GM10847 (cell line): ENCODE results near the gene FTCDNL1.

Source experiments
- POLR2A ChIP-seq: IDR thresholded peaks from 2 replicates; pipeline ENCODE4 v1.6.1; 2011; ENCODE audit not compliant: insufficient read length; ENCODE audit errors: extremely low read depth

The FTCDNL1 gene

DNA sequence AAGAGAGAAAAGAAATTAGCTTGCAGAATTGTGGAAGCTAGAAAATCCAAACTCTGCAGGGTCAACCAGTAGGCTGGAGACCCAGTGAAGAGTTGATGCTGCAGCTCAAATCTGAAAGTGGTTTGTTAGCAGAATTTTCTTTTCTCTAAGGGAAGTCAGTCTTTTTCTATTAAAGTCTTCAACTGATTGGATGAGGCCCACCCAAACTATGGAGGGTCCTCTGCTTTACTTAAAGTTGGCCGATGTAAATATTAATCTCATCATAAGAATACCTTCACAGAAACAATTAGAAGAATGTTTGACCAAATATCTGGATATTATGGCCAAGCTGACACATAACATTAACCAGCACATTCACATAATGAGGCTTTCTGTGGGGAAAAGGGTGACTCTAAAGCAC lies 73.7 kb downstream of the FTCDNL1 start:
- no peak for TF ChIP-seq POLR2A

GRCh38 chr2:199775267-199775666 lies 75.7 kb downstream of the FTCDNL1 start:
- no peak for TF ChIP-seq POLR2A

DNA sequence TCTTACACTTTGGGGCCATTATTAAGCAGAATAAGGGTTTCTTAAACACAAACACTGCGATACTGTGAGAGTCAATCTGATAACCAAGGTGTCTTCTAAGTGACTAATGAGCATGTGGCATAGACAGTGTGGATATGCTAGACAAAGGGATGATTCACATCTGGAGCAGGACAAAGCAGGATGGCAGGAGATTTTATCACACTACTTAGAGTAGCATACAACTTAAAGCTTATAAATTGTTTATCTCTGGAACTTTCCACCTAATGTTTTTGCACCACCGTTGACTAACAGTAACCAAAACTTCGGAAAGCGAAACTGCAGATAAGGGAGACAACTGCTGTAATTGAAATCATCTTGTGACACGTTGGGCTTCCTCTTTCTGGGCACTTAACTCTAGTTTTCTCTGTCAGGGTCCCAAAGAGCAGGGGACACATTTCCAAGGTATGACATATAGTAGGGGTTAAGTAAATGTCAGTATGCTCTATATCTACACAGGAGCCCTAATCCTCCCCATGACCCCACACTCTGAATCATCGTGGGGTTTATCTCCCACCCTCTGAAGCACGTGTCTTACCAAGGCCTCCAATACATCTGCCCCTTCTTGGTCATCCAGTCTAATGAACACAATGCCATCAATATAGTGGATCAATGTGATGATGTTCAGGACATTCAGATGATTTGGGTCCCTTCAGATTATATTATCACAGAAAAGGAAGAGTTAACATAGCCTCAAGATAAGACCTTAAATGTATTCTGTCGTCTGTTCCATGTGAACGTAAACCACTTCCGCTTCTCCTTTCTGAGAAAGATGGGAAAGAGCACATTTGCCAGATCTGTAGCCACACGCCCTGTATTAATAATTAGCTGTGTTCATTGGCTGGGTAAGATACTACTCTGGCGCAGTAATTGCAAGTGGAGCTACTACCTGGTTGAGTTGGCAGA lies 78.7 kb downstream of the FTCDNL1 start:
- TF ChIP-seq POLR2A: no peak

DNA sequence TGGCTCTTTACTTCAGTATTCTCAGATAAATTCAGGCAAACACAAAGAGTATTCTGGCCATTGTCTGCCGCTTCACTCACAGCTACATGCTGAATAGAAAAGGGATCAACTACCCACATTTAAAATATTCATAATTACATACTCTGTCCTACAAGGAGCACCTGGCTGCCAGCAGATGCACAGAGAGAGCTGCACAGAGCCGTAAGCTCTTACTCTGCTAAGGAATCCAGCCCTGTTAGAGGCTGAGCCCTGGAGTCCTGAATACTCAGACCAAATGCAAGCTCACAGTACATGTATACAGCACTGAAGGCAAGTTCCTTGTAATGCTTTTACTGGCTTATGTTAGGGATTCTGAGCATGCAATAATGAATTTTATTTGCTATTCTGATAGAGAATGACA lies 80.3 kb downstream of the FTCDNL1 start:
- TF ChIP-seq POLR2A: no peak

DNA sequence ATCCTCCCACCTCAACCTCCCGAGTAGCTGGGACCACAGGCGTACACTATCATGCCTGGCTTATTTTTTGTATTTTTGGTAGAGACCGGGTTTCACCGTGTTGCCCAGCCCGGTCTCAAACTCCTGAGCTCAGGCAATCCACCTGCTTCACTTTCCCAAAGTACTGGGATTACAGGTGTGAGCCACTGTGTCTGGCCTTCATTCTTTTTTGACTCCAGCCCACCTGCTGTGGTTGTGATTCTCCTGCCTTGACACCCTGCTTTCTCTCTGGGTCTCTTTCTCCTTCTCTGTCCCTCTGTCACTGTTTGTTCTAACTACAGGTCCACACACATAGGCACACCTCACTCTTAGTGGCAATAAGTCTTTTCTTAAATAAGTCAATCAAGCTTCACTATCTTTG lies 85.3 kb downstream of the FTCDNL1 start:
- TF ChIP-seq POLR2A: no peak

DNA sequence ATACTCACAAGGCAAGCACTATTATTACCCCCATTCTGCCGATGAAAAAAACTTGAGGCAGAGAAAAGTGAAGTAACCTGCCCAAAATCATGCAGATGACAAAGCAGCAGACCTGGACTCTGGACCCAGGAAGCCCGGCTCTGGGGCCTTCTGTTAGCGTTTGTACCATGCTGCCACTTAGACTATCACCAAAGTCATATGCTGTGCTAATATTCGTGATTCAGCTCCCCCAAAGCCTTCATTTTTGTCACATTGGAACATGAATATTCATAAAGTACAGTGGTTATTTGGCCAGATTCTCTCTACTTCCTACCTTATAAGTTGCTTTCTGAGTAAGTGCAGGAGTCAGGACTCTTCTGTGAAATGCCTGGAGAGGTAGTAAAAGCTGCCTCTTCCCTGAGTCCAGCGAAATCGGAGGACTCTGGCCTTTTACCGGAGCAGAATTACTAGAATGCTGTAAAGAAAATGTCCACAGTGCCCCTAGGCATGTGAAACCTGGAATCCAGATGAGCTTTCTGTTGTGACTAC lies 86.7 kb downstream of the FTCDNL1 start:
- TF ChIP-seq POLR2A: no peak

DNA sequence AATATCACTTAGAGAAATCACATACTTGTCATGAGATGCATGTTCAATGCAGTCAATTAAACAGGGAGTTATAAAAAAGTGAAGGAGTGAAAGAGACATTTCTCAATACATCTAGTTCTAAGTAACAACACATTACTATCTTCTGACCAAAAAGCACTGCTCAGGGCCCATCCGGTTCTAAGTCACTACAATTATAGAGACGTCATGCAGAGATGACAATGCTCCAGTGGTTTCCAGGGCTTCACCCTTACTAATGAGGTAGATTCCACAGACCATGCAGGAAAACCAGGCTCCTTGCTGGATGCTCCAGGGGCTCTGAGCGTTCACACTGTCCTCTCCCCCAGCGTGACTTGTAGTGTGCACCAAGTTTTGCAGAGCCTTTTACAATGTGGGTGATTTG lies 88.0 kb downstream of the FTCDNL1 start:
- no peak for TF ChIP-seq POLR2A

DNA sequence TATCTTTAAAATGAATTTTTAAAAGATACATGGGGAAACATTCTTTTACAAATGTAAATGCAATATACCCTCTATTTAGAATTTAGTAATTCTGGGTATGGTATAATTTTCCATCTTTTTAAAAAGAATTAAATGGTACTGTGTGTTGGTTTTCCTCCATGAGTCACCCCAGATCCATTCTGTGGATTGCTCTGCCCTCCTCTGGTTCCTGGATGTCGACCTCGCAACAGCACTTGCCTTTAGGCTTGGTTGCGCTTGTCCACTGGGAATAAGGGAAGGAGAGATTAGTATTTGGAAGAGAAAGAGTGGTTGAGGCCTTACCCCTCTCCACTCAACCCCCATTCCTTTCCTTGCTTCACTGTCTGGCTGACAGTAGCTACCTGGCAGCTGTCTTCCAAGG lies 90.4 kb downstream of the FTCDNL1 start:
- no peak for TF ChIP-seq POLR2A

- no peak for TF ChIP-seq POLR2A
Observed at GRCh38 chr2:199757233-199757870, 93.6 kb downstream of the FTCDNL1 start.

- no peak for TF ChIP-seq POLR2A
Observed at GRCh38 chr2:199756743-199757142, 94.2 kb downstream of the FTCDNL1 start.

- TF ChIP-seq POLR2A: no peak
Observed at GRCh38 chr2:199756211-199756610, 94.8 kb downstream of the FTCDNL1 start.

DNA sequence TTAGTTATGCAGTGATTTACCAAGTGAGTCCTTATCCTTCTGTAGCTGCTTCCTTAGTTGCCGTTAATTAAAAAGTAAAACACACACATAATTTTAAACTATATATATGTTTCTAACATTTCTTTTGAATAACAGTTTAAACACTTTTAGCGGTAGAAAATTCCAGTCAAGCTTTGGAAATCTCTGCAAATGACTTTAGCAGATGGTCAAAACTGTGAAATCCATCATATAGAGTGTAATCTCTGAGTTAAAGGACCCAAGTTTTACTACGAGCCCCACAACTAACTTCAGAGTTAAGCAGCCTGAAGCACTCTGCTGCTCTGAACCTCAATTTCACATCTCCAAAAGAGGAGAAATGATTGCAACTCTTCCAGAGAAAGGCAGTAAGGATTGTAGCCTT lies 96.2 kb downstream of the FTCDNL1 start:
- TF ChIP-seq POLR2A: no peak

DNA sequence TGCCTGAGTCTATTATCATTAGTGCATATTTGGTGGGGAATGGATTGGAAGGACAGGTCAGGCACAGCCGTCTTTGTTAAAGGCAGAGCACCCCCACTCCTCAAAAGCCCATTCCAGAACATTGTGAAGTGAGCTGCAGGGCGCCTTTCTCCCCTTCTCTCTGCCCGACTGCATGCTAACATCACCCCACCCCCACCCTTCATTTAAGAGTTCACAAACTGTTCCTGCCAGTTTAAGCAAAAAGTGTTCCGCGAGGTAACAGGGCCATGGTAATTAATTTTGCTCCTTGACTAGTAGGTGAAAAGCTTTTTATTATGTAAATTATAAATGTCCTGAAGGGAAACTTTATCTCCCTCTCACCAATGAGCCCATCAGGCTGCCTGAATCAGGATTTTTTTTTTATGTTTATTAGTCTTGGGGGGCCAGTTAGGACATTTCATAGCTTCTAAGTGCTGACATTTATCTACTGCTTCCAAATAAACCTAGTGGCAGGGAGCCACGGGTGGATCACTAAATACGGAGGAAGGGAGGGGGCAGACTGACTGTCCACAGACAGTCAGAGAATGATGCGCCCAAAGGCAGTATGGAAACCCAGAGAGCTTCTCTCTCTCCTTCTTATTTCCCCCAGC lies 99.4 kb downstream of the FTCDNL1 start:
- no peak for TF ChIP-seq POLR2A

GRCh38 chr2:199749571-199749970 lies 101.4 kb downstream of the FTCDNL1 start:
- no peak for TF ChIP-seq POLR2A

DNA sequence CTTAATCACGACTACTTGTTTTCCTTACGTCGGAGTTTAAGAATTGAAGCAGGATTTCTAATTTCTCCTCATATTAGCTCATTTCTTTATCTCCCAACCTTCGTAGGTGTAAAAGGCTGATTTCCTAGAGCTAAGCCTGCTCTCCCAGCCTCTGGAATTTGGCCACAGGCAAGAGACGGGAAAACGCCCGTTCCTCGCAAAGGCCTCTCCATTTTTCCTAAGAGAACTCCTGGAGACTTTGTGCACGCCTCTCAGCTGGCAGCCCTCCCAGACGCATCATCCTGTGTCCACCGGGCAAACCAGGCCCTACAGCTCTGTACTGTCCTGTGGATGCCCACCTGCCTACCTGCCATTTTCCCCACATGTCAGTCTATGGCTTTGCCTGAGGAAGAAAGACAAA lies 106.3 kb downstream of the FTCDNL1 start:
- no peak for TF ChIP-seq POLR2A

DNA sequence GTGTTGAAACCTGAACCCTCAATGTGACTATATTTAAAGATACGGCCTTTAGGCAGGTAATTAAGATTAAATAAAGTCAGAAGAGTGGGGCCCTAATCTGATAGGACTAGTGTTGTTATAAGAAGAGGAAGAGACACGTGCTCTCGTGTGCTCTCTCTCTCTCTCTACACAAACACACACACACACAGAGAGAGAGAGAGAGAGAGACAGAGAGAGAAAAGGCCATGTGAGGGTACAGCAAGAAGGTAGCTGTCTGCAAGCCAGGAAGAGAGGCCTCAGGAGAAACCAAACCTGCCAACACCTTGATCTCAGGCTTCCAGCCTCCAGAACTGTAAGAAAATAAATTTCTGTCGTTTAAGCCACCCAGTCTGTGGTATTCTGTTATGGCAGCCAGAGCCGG lies 106.7 kb downstream of the FTCDNL1 start:
- no peak for TF ChIP-seq POLR2A
